ENCODE data around the gene CERT1. TPM values are rescaled to one million over a fixed set of nuclear protein-coding genes. Genes with fewer than 3 reads are reported as not detected.

The CERT1 gene
- total and polyA plus RNA-seq, 9 of the 15 experiments (the other 6 are each of a cell fraction or from before 2014, with no cell fraction given), result 3.4 to 24.7 (median 9.8) TPM

- TF ChIP-seq FOXP4 (CRISPR knock-in tag; IDR thresholded peaks at IDR 0.05; ENCODE audit: borderline replicate concordance) (0 out of 2 replicates have a peak, but pooled peaks have one; percentile 36), COPS2 (conservative IDR thresholded peaks at IDR 0.05) (peak; percentile 91), NEUROD1 (IDR thresholded peaks at IDR 0.05; ENCODE audit: borderline replicate concordance, low read depth, low read length, partially characterized antibody) (peak; percentile 97), MBD2 (IDR thresholded peaks at IDR 0.05; ENCODE audit: borderline replicate concordance, low read depth) (peak; percentile 95), NFIC (IDR thresholded peaks at IDR 0.05) (peak; percentile 49), ZNF347 (CRISPR knock-in tag; IDR thresholded peaks at IDR 0.05; ENCODE audit: low read depth) (no peak), CSDE1 (IDR thresholded peaks at IDR 0.05) (peak in 1 of 2 experiments; percentile 91; a peak in 2 of 4 replicates), TRIM28 (IDR thresholded peaks at IDR 0.05) (peak; percentile 61; the same call in 1 of the 2 replicates), POLR2B (IDR thresholded peaks at IDR 0.05; ENCODE audit: low read depth, partially characterized antibody) (peak; percentile 64), SMARCE1 (IDR thresholded peaks at IDR 0.05) (peak; percentile 2; the same call in 1 of the 2 replicates), ARID1B (IDR thresholded peaks at IDR 0.05) (peak; percentile 42), MNT (conservative IDR thresholded peaks at IDR 0.05) (peak; percentile 90 to 95), YY1 (IDR thresholded peaks at IDR 0.05; ENCODE audit: borderline replicate concordance in 1 of 3, control insufficient read depth in 1 of 3, extremely low read depth in 1 of 3, insufficient read depth in 3 of 3, insufficient read length in 1 of 3, insufficient replicate concordance in 2 of 3, low read depth in 1 of 3, low read length in 2 of 3) (peak in 2 of 3 experiments; percentile 51 to 66), THRB (CRISPR knock-in tag; conservative IDR thresholded peaks at IDR 0.05) (0 out of 2 replicates have a peak, but pooled peaks have one; percentile 37), JUND (IDR thresholded peaks at IDR 0.05; ENCODE audit: borderline replicate concordance, low read depth, low read length) (peak; percentile 52; the same call in 1 of the 2 replicates), JUND (tag; IDR thresholded peaks at IDR 0.05; ENCODE audit: borderline replicate concordance, low read depth, low read length) (peak; percentile 20; the same call in 1 of the 3 replicates), CEBPG (CRISPR knock-in tag; IDR thresholded peaks at IDR 0.05) (peak; percentile 49), CEBPG (tag; conservative IDR thresholded peaks at IDR 0.05 in 1 of 2, IDR thresholded peaks at IDR 0.05 in 1 of 2) (no peak), NELFE (IDR thresholded peaks at IDR 0.05; ENCODE audit: insufficient read depth, insufficient read length) (no peak), TAL1 (IDR thresholded peaks at IDR 0.05) (no peak)
- TF ChIP-seq, protein P1, sequence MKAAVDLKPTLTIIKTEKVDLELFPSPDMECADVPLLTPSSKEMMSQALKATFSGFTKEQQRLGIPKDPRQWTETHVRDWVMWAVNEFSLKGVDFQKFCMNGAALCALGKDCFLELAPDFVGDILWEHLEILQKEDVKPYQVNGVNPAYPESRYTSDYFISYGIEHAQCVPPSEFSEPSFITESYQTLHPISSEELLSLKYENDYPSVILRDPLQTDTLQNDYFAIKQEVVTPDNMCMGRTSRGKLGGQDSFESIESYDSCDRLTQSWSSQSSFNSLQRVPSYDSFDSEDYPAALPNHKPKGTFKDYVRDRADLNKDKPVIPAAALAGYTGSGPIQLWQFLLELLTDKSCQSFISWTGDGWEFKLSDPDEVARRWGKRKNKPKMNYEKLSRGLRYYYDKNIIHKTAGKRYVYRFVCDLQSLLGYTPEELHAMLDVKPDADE (conservative IDR thresholded peaks at IDR 0.05; ENCODE audit: control insufficient read depth, low read depth, low read length), result no peak
Observed at GRCh38 chr5:75336615-75337336, 174.7 kb downstream of the CERT1 start, which contains the start of gene HMGCR (continued).
